Fibroblast of the aortic adventitia (primary cell): Measurements from ENCODE around the gene BPIFB2. TPM values are rescaled to one million over a fixed set of nuclear protein-coding genes. Genes with fewer than 3 reads are reported as not detected.
"Not testable (repeated sequence)": the region's sequence is repeated elsewhere in the genome, so short reads cannot be mapped to it uniquely, and the experiment has no call there.

ENCODE experiments used
- DNase-seq: peaks from one replicate; pipeline ENCODE4 v3.0.0-alpha.2; 2010; ENCODE audit warnings: low read depth
- H3K4me3 ChIP-seq: 2 replicates; pipeline ENCODE4 v1.5.1; 2011; ENCODE audit warnings: low read depth, mild to moderate bottlenecking, control low read depth, low read length, moderate library complexity
- CTCF ChIP-seq: IDR thresholded peaks from 2 replicates; pipeline ENCODE4 v1.5.1; 2011; ENCODE audit warnings: mild to moderate bottlenecking, low read length, control low read depth, inconsistent platforms; ENCODE audit not compliant: insufficient read depth
- total RNA-seq: library from RNA; depleted of rRNA; stranded (reverse); fragments of >200 nt; gene quantifications from 2 replicates; pipeline ENCODE4 v1.2.3, GENCODE V29; 2012; ENCODE audit warnings: low replicate concordance

The BPIFB2 gene
- total RNA-seq: not detected in 2 replicates

GRCh38 chr20:33007376-33008335 lies at the start of gene BPIFB2:
Gene BPIFB2 (plus strand): TSS chr20:33007704. CDS start chr20:33008575, 871 bp downstream.
- no peak for TF ChIP-seq CTCF
- DNase-seq: no peak

GRCh38 chr20:32958574-32958973 lies 48.9 kb upstream of the BPIFB2 start:
- no peak for TF ChIP-seq CTCF
- DNase-seq: no peak
- no peak overlapping the region for H3K4me3 ChIP-seq

More at GRCh38 chr20:33007376-33008335, at the start of gene BPIFB2:
- H3K4me3 ChIP-seq: no peak within 1 kb of the TSS

GRCh38 chr20:32959351-32960221 lies 47.9 kb upstream of the BPIFB2 start:
- H3K4me3 ChIP-seq: no peak overlapping the region
- no peak for TF ChIP-seq CTCF
- DNase-seq: no peak

- no peak for DNase-seq
- H3K4me3 ChIP-seq: no peak overlapping the region
- TF ChIP-seq CTCF: no peak
Observed at GRCh38 chr20:32960222-32960518, 47.3 kb upstream of the BPIFB2 start.

- H3K4me3 ChIP-seq: no peak overlapping the region
- TF ChIP-seq CTCF: no peak
- no peak for DNase-seq
Observed at GRCh38 chr20:32960849-32961731, 46.4 kb upstream of the BPIFB2 start.

- TF ChIP-seq CTCF: no peak
Observed at GRCh38 chr20:32962053-32962452, 45.5 kb upstream of the BPIFB2 start.

GRCh38 chr20:32962646-32963045 lies 44.9 kb upstream of the BPIFB2 start:
- DNase-seq, H3K4me3 ChIP-seq: not testable (repeated sequence)

More at GRCh38 chr20:32962053-32962452, 45.5 kb upstream of the BPIFB2 start:
- no peak overlapping the region for H3K4me3 ChIP-seq
- DNase-seq: no peak
